Dendritic cell treated with granulocyte-macrophage colony-stimulating factor and Interleukin-4, amounts not matched to agents 40 ng/mL and 50 ng/mL, for 4 days (primary cell): Measurements from ENCODE around the gene MAD1L1.
A peak's percentile ranks its signal among the peaks of the same experiment; 100 is the strongest.

Experiments used
- H3K27ac Mint-ChIP-seq: one replicate; pipeline ENCODE4 v1.8.0; 2022; ENCODE audit warnings: mild to moderate bottlenecking, mixed read lengths
- H3K27me3 Mint-ChIP-seq: one replicate; pipeline ENCODE4 v1.8.0; 2022; ENCODE audit warnings: mild to moderate bottlenecking, mixed read lengths
- H3K36me3 Mint-ChIP-seq: one replicate; pipeline ENCODE4 v1.8.0; 2022; ENCODE audit warnings: low read depth, mixed read lengths
- H3K4me1 Mint-ChIP-seq: one replicate; pipeline ENCODE4 v1.8.0; 2022; ENCODE audit warnings: low read depth, mixed read lengths
- H3K4me3 Mint-ChIP-seq: one replicate; pipeline ENCODE4 v1.8.0; 2022; ENCODE audit warnings: mild to moderate bottlenecking, moderate library complexity, mixed read lengths
- H3K9me3 Mint-ChIP-seq: one replicate; pipeline ENCODE4 v1.8.0; 2022; ENCODE audit warnings: mixed read lengths
- intact Hi-C: fragments of 100-400 bp; cut with micrococcal nuclease; formaldehyde crosslinking; loops from one replicate; pipeline ENCODE4 v1.15.0; 2022

The MAD1L1 gene

DNA sequence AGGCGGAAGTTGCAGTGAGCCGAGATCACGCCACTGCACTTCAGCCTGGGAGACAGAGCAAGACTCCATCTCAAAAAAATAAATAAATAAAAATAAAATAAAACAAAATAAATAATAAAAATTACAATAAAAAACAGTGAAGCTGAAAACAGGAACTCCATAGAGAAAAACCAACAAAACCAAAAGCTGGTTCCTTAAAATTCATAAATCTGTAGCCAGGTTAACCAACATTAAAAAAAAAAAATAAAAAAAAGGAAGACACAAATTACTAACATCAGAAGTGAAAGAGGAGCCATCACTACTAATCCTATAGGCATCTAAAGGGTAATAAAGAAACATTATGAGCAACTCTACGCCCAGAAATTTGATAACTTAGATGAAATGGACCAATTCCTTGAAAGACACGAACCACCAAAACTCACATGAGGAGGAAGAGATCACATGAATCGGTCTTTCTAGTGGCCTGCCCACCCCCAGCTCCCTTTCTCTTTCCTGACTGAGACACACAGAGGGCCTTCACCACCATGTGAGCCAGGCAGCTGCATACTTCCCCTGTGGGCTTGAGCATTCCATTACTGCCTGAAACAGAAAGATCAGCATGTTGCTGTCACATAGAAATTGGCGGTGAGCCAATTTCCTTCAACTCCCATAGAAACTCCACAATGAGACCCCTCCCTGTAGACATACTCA lies 208.7 kb downstream of the MAD1L1 start:
- peak overlapping the region; percentile 26 for H3K4me3 Mint-ChIP-seq
- peaks cover 27% of the 10 kb centered on the region for H3K36me3 Mint-ChIP-seq
- peak overlapping the region; percentile 94 for H3K27ac Mint-ChIP-seq
- no peaks in the 10 kb centered on the region for H3K27me3 Mint-ChIP-seq
- peaks cover 61% of the 10 kb centered on the region for H3K4me1 Mint-ChIP-seq
- H3K9me3 Mint-ChIP-seq: peaks cover 40% of the 10 kb centered on the region
- intact Hi-C loops: loop anchor here (1.0 to 10.0 kb wide), 2 partner anchors 84 to 109 kb away; no protein-coding TSS in a partner anchor

GRCh38 chr7:2022737-2023250 lies 210.0 kb downstream of the MAD1L1 start:
- intact Hi-C loops: loop anchor here (10.0 kb wide), 1 partner anchor 108 kb away; no protein-coding TSS in a partner anchor

DNA sequence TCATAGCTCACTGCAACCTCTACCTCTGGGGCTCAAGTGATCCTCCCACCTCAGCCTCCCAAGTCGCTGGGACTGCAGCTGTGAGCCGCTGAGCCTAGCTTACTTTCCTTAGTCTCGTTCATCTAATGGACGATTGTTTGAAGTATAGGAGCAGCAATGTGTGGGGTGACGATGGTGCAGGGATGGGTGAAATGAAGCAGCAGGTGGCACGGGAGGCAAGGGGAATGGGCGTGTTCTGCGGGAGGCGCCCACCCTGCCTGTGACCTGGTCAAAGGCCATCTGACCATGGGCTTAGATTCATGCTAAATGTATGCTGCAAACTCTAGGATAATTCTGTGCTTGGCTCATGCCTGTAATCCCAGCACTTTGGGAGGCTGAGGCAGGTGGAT lies 210.7 kb downstream of the MAD1L1 start:
- peaks cover 21% of the 10 kb centered on the region for H3K9me3 Mint-ChIP-seq
- H3K36me3 Mint-ChIP-seq: peaks cover 17% of the 10 kb centered on the region
- peak overlapping the region; percentile 100 for H3K27ac Mint-ChIP-seq
- intact Hi-C loops: loop anchor here (10.0 kb wide), 1 partner anchor 107 kb away; no protein-coding TSS in a partner anchor
- H3K4me3 Mint-ChIP-seq: peak overlapping the region; percentile 45
- H3K27me3 Mint-ChIP-seq: no peaks in the 10 kb centered on the region
- peaks cover 81% of the 10 kb centered on the region for H3K4me1 Mint-ChIP-seq

More at GRCh38 chr7:2022737-2023250, 210.0 kb downstream of the MAD1L1 start:
- no peaks in the 10 kb centered on the region for H3K27me3 Mint-ChIP-seq
- peaks cover 17% of the 10 kb centered on the region for H3K36me3 Mint-ChIP-seq
- no peak overlapping the region for H3K4me3 Mint-ChIP-seq
- peak overlapping the region; percentile 30 for H3K27ac Mint-ChIP-seq
- H3K4me1 Mint-ChIP-seq: peaks cover 74% of the 10 kb centered on the region
- peaks cover 27% of the 10 kb centered on the region for H3K9me3 Mint-ChIP-seq

- Mint-ChIP-seq H3K27ac (peak overlapping the region; percentile 100), H3K9me3 (peaks cover 3% of the 10 kb centered on the region), H3K36me3 (peaks cover 23% of the 10 kb centered on the region), H3K27me3 (no peaks in the 10 kb centered on the region), H3K4me1 (peaks cover 82% of the 10 kb centered on the region), H3K4me3 (peak overlapping the region; percentile 61)
- intact Hi-C loops: loop anchor here (10.0 kb wide), 1 partner anchor 105 kb away; no protein-coding TSS in a partner anchor
Measured at GRCh38 chr7:2019711-2020511, 212.8 kb downstream of the MAD1L1 start.

- Mint-ChIP-seq H3K27ac (peak overlapping the region; percentile 100), H3K36me3 (peaks cover 25% of the 10 kb centered on the region), H3K27me3 (no peaks in the 10 kb centered on the region), H3K9me3 (no peaks in the 10 kb centered on the region), H3K4me1 (peaks cover 77% of the 10 kb centered on the region), H3K4me3 (peak overlapping the region; percentile 74)
- intact Hi-C loops: no loop called here
Measured at GRCh38 chr7:2019461-2019710, 213.4 kb downstream of the MAD1L1 start.

DNA sequence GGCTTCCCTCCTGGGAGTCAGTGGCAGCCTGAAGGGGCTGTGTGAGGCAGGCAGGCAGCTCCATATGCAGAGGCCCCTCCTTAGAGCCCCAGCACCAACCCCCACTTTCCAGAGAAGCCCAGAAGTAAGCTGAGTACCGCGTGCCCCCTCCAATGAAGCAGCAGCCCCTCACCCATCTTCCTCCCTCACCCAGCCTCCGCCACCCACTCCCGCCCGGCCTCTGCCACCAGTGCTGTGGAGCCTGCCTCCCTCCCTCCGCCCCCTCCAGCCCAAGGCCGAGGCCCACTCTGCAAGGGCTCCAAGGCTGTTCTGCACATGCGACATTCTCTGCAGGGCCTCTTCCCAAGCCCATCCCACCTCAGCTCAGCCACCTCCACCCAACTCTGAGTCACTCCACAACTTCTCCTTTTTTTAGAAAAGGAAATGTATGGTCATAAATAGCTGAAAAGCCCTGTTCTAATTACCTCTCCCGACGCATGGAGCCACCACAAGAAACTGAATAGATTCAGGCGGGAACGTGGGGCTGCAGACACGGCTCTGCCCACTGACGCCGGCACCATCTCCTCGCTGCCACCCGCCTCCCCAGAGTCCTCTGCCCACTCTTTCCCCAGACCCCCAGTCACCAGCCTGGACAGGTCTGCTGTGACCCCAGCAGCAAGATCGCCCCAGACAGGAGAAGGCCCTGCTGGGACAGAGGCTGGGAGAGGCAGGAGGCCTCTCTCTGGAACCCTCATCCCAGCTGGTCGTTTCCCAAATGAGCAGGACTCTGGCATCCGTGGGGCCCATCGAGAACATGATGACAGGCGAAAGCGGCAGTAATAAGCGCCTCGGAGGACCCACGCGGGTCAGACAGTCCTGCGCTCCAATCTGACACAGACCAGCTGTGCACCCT lies 213.9 kb downstream of the MAD1L1 start:
- Mint-ChIP-seq H3K9me3 (no peaks in the 10 kb centered on the region), H3K27ac (peak overlapping the region; percentile 100), H3K36me3 (peaks cover 30% of the 10 kb centered on the region), H3K27me3 (no peaks in the 10 kb centered on the region), H3K4me1 (peaks cover 71% of the 10 kb centered on the region), H3K4me3 (peak overlapping the region; percentile 74)
- intact Hi-C loops: no loop called here

DNA sequence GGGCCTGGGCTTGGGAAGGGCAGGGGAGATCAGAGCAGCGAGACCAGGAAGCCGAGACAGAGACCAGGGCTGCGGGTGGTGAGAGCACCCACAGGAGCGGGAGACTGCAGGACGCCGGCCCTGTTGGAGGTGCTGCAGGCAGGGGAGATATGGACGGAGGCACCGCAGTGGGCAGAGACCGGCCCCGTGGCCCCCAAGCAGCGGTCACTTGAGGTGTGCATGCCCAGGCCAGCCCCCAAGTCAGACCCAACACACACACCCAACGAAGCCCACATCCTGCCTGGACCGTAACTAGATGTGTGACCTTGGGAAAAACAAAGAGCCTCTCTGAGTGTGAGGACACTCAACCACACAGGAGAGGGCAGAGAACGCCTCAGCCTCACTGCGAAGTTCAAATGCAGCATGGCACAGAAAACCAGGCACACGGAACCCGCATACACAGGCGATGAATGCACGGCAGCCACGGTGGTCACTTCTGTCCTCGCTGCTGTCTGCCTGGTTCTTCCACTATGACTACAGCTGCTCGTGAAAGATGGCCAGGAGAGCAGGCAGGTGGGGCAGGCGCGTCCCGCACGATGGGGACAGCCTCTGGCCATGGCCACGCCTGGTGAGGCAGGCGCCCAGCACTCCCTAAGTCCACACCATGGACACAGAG lies 214.7 kb downstream of the MAD1L1 start:
- peaks cover 66% of the 10 kb centered on the region for H3K4me1 Mint-ChIP-seq
- no peaks in the 10 kb centered on the region for H3K27me3 Mint-ChIP-seq
- H3K36me3 Mint-ChIP-seq: peaks cover 38% of the 10 kb centered on the region
- intact Hi-C loops: no loop called here
- peak overlapping the region; percentile 100 for H3K27ac Mint-ChIP-seq
- H3K4me3 Mint-ChIP-seq: peak overlapping the region; percentile 74
- no peaks in the 10 kb centered on the region for H3K9me3 Mint-ChIP-seq

DNA sequence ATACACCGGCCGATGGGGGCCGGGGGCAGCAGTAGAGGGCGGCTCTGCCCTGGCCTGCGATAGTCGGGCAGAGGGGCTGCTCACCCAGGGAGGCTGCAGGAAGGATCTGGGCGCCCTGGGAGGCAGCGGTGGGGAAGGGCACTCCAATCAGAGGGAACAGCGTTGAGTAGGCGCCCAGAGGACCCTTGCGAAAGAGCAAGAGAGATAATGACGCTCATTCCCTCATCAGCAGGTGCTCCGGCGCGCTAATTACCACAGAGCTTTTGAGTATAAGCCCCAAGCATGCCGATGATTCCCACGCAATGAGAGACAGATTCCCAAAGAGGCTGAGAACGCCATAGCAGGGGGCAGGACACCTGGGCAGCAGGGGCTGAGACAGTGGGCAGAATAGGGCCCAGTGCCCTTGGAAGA lies 215.3 kb downstream of the MAD1L1 start:
- Mint-ChIP-seq H3K4me3 (peak overlapping the region; percentile 41), H3K27me3 (no peaks in the 10 kb centered on the region), H3K36me3 (peaks cover 44% of the 10 kb centered on the region), H3K9me3 (no peaks in the 10 kb centered on the region), H3K27ac (peak overlapping the region; percentile 100), H3K4me1 (peaks cover 60% of the 10 kb centered on the region)
- intact Hi-C loops: no loop called here

DNA sequence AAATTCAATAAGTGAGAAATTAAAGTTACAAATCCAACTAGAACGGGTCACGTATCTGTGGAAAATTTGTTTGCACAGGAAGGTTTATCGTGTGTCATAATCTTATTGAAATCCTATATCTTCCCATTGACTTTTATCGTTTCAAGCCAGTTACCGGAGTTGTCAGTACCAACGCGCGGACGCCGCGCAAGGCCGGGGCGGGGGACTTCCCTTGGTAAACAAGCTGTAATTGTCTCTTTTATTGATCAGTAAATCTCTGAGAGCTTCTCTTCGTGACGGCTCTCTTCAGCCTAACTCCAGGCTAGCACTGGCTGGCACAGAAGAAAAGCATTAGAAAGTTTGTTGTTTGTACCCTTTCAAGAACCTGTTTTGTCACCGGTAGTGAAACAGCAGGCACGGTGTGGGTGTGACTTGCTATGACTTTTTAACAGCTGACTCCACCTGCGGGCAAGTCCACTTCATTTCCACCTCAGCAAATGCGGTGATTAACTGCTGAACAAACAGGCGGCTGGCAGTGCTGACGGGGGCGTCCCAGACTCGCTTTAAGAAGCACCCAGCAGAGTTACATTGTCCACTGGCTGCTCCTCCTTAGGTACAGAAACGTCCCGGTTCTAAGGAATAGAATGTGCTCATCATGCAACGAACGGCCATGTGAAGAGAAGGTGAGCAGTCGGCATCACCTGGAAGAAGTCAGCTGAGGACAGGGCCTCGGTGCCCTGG lies 215.8 kb downstream of the MAD1L1 start:
- intact Hi-C loops: no loop called here
- Mint-ChIP-seq H3K9me3 (no peaks in the 10 kb centered on the region), H3K27me3 (no peaks in the 10 kb centered on the region), H3K36me3 (peaks cover 49% of the 10 kb centered on the region), H3K4me3 (no peak overlapping the region), H3K27ac (peak overlapping the region; percentile 100), H3K4me1 (peaks cover 54% of the 10 kb centered on the region)

DNA sequence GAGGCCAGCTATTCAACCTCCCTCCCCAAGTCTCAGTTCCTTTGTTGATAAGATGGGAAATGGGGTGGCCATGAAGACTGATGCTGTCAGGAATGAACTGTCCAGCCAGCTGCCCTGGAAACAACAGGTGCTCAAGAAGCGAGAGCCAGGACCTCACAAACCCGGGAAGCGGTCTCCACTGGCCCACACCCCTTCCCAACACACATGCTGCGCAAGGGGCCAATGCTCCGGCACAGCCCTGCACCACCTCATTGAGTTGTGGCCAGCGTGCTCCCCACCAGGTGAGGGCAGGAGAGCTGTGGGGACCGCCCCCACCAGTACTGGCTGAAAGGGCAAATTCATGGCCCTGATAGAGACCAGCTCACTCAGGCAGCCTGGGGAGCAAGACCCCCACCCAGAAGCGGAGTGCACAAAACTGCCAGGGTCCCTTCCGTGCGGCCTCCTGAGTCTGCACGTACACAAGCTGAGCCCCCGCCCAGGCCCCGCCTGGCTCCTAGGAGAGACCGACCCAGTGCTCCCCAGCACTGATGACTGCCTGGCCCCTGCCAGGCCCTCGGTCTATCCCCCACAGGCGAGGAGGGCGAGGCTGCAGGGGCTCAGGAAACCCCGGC lies 216.6 kb downstream of the MAD1L1 start:
- Mint-ChIP-seq H3K4me3 (no peak overlapping the region), H3K36me3 (peaks cover 57% of the 10 kb centered on the region), H3K9me3 (no peaks in the 10 kb centered on the region), H3K27ac (peak overlapping the region; percentile 100), H3K27me3 (no peaks in the 10 kb centered on the region), H3K4me1 (peaks cover 46% of the 10 kb centered on the region)
- intact Hi-C loops: no loop called here

DNA sequence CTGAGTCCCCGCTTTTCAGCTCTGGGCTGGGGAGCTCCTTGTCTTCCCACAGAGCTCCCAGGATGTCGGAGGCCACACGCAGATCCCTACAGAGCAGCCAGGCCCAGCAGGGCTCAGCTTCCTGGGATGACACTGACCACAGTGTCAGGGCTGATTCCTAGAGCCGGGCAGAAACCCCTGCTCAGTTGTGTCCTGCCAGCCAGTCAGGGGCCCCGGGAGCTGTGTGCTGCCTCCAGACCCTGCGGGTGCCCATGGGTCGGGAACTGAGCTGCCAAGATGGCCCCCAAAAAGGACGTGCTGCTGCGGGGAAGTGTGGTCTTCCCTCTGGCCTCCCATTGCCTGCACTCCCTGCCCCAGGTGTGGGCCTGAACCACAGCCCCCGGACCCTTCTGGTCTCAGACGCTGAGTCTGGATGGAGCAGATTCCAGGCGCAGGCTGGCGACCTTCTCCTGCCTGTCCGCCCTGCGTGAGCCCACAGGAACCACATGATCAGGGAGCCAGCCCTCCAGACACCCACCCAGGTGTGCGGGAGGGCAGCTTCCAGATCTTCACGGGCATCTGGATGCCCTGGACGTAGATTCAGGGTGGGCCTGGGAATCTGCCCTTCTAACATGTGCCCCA lies 217.4 kb downstream of the MAD1L1 start:
- Mint-ChIP-seq H3K4me3 (no peak overlapping the region), H3K27me3 (no peaks in the 10 kb centered on the region), H3K4me1 (peaks cover 39% of the 10 kb centered on the region), H3K9me3 (no peaks in the 10 kb centered on the region), H3K27ac (peak overlapping the region; percentile 100), H3K36me3 (peaks cover 64% of the 10 kb centered on the region)
- intact Hi-C loops: no loop called here
